Naive thymus-derived CD4-positive, alpha-beta T cell (primary cell): ENCODE results near the gene SCP2. TPM values are rescaled to one million over a fixed set of nuclear protein-coding genes. Genes with fewer than 3 reads are reported as not detected.
A peak's percentile ranks its signal among the peaks of the same experiment; 100 is the strongest.

Experiments
- ATAC-seq: fragments of 150-1000 bp; cut with Tn5 transposase; 2 replicates; pipeline ENCODE4 v1.10.0; 2021; ENCODE audit warnings: mild to moderate bottlenecking, moderate library complexity
- CTCF ChIA-PET: fragments of 350-600 bp; sonication (Branson Sonifier 250); formaldehyde crosslinking; loops from one replicate; lab custom pipeline; 2021; ENCODE audit warnings: antibody characterized with exemption; lab: Charles Lee
- POLR2A ChIA-PET: fragments of 350-600 bp; sonication (Branson Sonifier 250); formaldehyde crosslinking; loops from one replicate; lab custom pipeline; 2021; ENCODE audit warnings: antibody characterized with exemption, inconsistent platforms; lab: Charles Lee
- DNase-seq, 9 donors: peaks; one replicate each; pipeline versions ENCODE4 v3.0.0 to v3.0.0-alpha.2; 2020 to 2022; ENCODE audit warnings: mixed read lengths in 1 of 9
- H3K27ac ChIP-seq: one replicate; pipeline ENCODE4 v1.7.0; 2013; ENCODE audit warnings: mild to moderate bottlenecking, low read depth, low read length, moderate library complexity
- H3K27me3 ChIP-seq, 2 donors: one replicate each; pipeline ENCODE4 v1.7.0; 2013; ENCODE audit warnings: low read length in 2 of 2, mild to moderate bottlenecking in 2 of 2, moderate library complexity in 2 of 2; ENCODE audit not compliant: control insufficient read depth in 2 of 2, insufficient read depth in 2 of 2
- H3K36me3 ChIP-seq, 3 experiments: 1 replicate in 2 of 3; 2 replicates in 1 of 3; pipeline ENCODE4 v1.7.0; 2013; ENCODE audit warnings: low read length in 3 of 3, mild to moderate bottlenecking in 3 of 3, moderate library complexity in 1 of 3; ENCODE audit not compliant: insufficient read depth in 3 of 3, control insufficient read depth in 2 of 3
- H3K4me1 ChIP-seq, 2 donors: one replicate each; pipeline ENCODE4 v1.7.0; 2013; ENCODE audit warnings: low read length in 2 of 2, mild to moderate bottlenecking in 2 of 2, moderate library complexity in 1 of 2; ENCODE audit not compliant: control insufficient read depth in 2 of 2, insufficient read depth in 2 of 2
- H3K4me3 ChIP-seq: 2 replicates; pipeline ENCODE4 v1.7.0; 2013; ENCODE audit warnings: mild to moderate bottlenecking, low read length
- H3K9me3 ChIP-seq, 3 experiments: 1 replicate in 2 of 3; 2 replicates in 1 of 3; pipeline ENCODE4 v1.7.0; 2013; ENCODE audit warnings: low read length in 3 of 3; ENCODE audit not compliant: control insufficient read depth in 2 of 3
- H3K27ac Mint-ChIP-seq, 9 donors: one replicate each; pipeline ENCODE4 v1.8.0; 2020 to 2022; ENCODE audit warnings: mixed read lengths in 9 of 9, mild to moderate bottlenecking in 8 of 9, moderate library complexity in 5 of 9, inconsistent platforms in 2 of 9
- H3K27me3 Mint-ChIP-seq, 5 donors: one replicate each; pipeline ENCODE4 v1.8.0; 2021 to 2022; ENCODE audit warnings: mixed read lengths in 5 of 5, mild to moderate bottlenecking in 1 of 5
- H3K36me3 Mint-ChIP-seq, 5 donors: one replicate each; pipeline ENCODE4 v1.8.0; 2020 to 2022; ENCODE audit warnings: mixed read lengths in 5 of 5, mild to moderate bottlenecking in 3 of 5, inconsistent platforms in 1 of 5
- H3K4me1 Mint-ChIP-seq, 7 donors: one replicate each; pipeline ENCODE4 v1.8.0; 2020 to 2022; ENCODE audit warnings: mixed read lengths in 7 of 7, mild to moderate bottlenecking in 3 of 7, inconsistent platforms in 1 of 7
- H3K4me3 Mint-ChIP-seq, 10 donors: one replicate each; pipeline ENCODE4 v1.8.0; 2020 to 2022; ENCODE audit warnings: mild to moderate bottlenecking in 10 of 10, mixed read lengths in 10 of 10, moderate library complexity in 6 of 10, inconsistent platforms in 2 of 10
- H3K9me3 Mint-ChIP-seq, 11 donors: one replicate each; pipeline ENCODE4 v1.8.0; 2020 to 2022; ENCODE audit warnings: mixed read lengths in 11 of 11, mild to moderate bottlenecking in 4 of 11, inconsistent platforms in 1 of 11, moderate library complexity in 1 of 11
- intact Hi-C, 2 donors: fragments of 100-400 bp; cut with micrococcal nuclease; formaldehyde crosslinking; loops; one replicate each; pipeline ENCODE4 v1.15.1; 2023
- polyA plus RNA-seq, 2 donors: library from polyadenylated mRNA; unstranded; fragments of 300-500 nt; fragmentation: Illumina TruSeq; gene quantifications; one replicate each; pipeline ENCODE4 v1.2.3, GENCODE V29; 2021
- total RNA-seq, 6 experiments: library from RNA in 5 of 6; stranded (reverse) in 5 of 6; gene quantifications; 1 replicate in 5 of 6; 2 replicates in 1 of 6; pipeline ENCODE4 v1.2.3 and lab custom pipeline; 2021 to 2026

SCP2 gene
- total and polyA plus RNA-seq, 7 experiments from 2014 or later: 39.4 to 163 (median 69.6) TPM

- intact Hi-C loops: no loop called here
- DNase-seq: no peak
- ChIA-PET CTCF (no interaction called here), POLR2A (no interaction called here)
- no peaks in the 10 kb centered on the region for H3K36me3 Mint-ChIP-seq
- Histone ChIP-seq H3K9me3 (no peaks in the 10 kb centered on the region), H3K4me1 (no peaks in the 10 kb centered on the region), H3K27me3 (no peaks in the 10 kb centered on the region), H3K4me3 (no peak overlapping the region), H3K27ac (no peak overlapping the region), H3K36me3 (no peaks in the 10 kb centered on the region)
- no peaks in the 10 kb centered on the region for H3K9me3 Mint-ChIP-seq
- ATAC-seq: no peak
- no peak overlapping the region for H3K4me3 Mint-ChIP-seq
- no peaks in the 10 kb centered on the region for H3K27me3 Mint-ChIP-seq
- H3K27ac Mint-ChIP-seq: peak overlapping the region in 1 of 9 donors; percentile 59
- no peaks in the 10 kb centered on the region for H3K4me1 Mint-ChIP-seq
These were observed 148.1 kb downstream of the SCP2 start for GRCh38 chr1:53075206-53075605.

GRCh38 chr1:53075761-53076163, 148.7 kb downstream of the SCP2 start:
- no peaks in the 10 kb centered on the region for H3K36me3 Mint-ChIP-seq
- CTCF ChIA-PET: no interaction called here
- peak overlapping the region in 1 of 9 donors; percentile 46 for H3K27ac Mint-ChIP-seq
- no peaks in the 10 kb centered on the region for H3K27me3 Mint-ChIP-seq
- H3K4me1 Mint-ChIP-seq: no peaks in the 10 kb centered on the region
- intact Hi-C loops: no loop called here
- no peaks in the 10 kb centered on the region for H3K9me3 Mint-ChIP-seq
- H3K4me3 Mint-ChIP-seq: no peak overlapping the region
- H3K27ac ChIP-seq: no peak overlapping the region
- ATAC-seq (no peak), DNase-seq (no peak)
- H3K9me3 ChIP-seq: no peaks in the 10 kb centered on the region
- H3K4me3 ChIP-seq: no peak overlapping the region
- POLR2A ChIA-PET: no interaction called here
- H3K4me1 ChIP-seq: no peaks in the 10 kb centered on the region
- no peaks in the 10 kb centered on the region for H3K36me3 ChIP-seq
- no peaks in the 10 kb centered on the region for H3K27me3 ChIP-seq

- Histone ChIP-seq H3K4me3 (no peak overlapping the region), H3K9me3 (no peaks in the 10 kb centered on the region), H3K36me3 (no peaks in the 10 kb centered on the region), H3K27me3 (no peaks in the 10 kb centered on the region), H3K4me1 (no peaks in the 10 kb centered on the region), H3K27ac (no peak overlapping the region)
- POLR2A ChIA-PET: no interaction called here
- CTCF ChIA-PET: no interaction called here
- no peak for DNase-seq
- no peak for ATAC-seq
- H3K27ac Mint-ChIP-seq: no peak overlapping the region
- no peaks in the 10 kb centered on the region for H3K36me3 Mint-ChIP-seq
- intact Hi-C loops: no loop called here
- H3K4me3 Mint-ChIP-seq: no peak overlapping the region
- no peaks in the 10 kb centered on the region for H3K4me1 Mint-ChIP-seq
- no peaks in the 10 kb centered on the region for H3K9me3 Mint-ChIP-seq
- no peaks in the 10 kb centered on the region for H3K27me3 Mint-ChIP-seq
These were observed 149.1 kb downstream of the SCP2 start for GRCh38 chr1:53076165-53076564.

- DNase-seq (no peak), ATAC-seq (no peak)
- H3K27me3 Mint-ChIP-seq: no peaks in the 10 kb centered on the region
- no peak overlapping the region for H3K27ac ChIP-seq
- H3K9me3 Mint-ChIP-seq: no peaks in the 10 kb centered on the region
- ChIA-PET CTCF (no interaction called here), POLR2A (no interaction called here)
- H3K9me3 ChIP-seq: no peaks in the 10 kb centered on the region
- H3K4me1 Mint-ChIP-seq: no peaks in the 10 kb centered on the region
- no peaks in the 10 kb centered on the region for H3K36me3 ChIP-seq
- H3K27me3 ChIP-seq: no peaks in the 10 kb centered on the region
- no peak overlapping the region for H3K4me3 Mint-ChIP-seq
- no peaks in the 10 kb centered on the region for H3K4me1 ChIP-seq
- intact Hi-C loops: no loop called here
- no peak overlapping the region for H3K4me3 ChIP-seq
- H3K27ac Mint-ChIP-seq: no peak overlapping the region
- no peaks in the 10 kb centered on the region for H3K36me3 Mint-ChIP-seq
These were observed 149.9 kb downstream of the SCP2 start for GRCh38 chr1:53076721-53077598.

GRCh38 chr1:53077599-53077965, 150.5 kb downstream of the SCP2 start:
- H3K4me1 ChIP-seq: no peaks in the 10 kb centered on the region
- POLR2A ChIA-PET: no interaction called here
- Mint-ChIP-seq H3K9me3 (no peaks in the 10 kb centered on the region), H3K27me3 (no peaks in the 10 kb centered on the region), H3K4me3 (no peak overlapping the region), H3K36me3 (no peaks in the 10 kb centered on the region), H3K4me1 (no peaks in the 10 kb centered on the region), H3K27ac (no peak overlapping the region)
- DNase-seq (no peak), ATAC-seq (no peak)
- intact Hi-C loops: no loop called here
- H3K36me3 ChIP-seq: no peaks in the 10 kb centered on the region
- H3K27me3 ChIP-seq: no peaks in the 10 kb centered on the region
- no peak overlapping the region for H3K4me3 ChIP-seq
- no peak overlapping the region for H3K27ac ChIP-seq
- no peaks in the 10 kb centered on the region for H3K9me3 ChIP-seq
- CTCF ChIA-PET: no interaction called here

GRCh38 chr1:53078333-53079101, 151.4 kb downstream of the SCP2 start:
- Histone ChIP-seq H3K9me3 (no peaks in the 10 kb centered on the region), H3K4me1 (no peaks in the 10 kb centered on the region), H3K4me3 (no peak overlapping the region), H3K36me3 (no peaks in the 10 kb centered on the region), H3K27me3 (no peaks in the 10 kb centered on the region), H3K27ac (no peak overlapping the region)
- ChIA-PET CTCF (no interaction called here), POLR2A (no interaction called here)
- no peak overlapping the region for H3K4me3 Mint-ChIP-seq
- no peak for DNase-seq
- intact Hi-C loops: no loop called here
- no peaks in the 10 kb centered on the region for H3K36me3 Mint-ChIP-seq
- H3K27ac Mint-ChIP-seq: no peak overlapping the region
- H3K9me3 Mint-ChIP-seq: no peaks in the 10 kb centered on the region
- ATAC-seq: no peak
- no peaks in the 10 kb centered on the region for H3K27me3 Mint-ChIP-seq
- H3K4me1 Mint-ChIP-seq: peaks cover 0 to 8% (median 0%) of the 10 kb centered on the region in 7 donors
